SK-N-SH (cell line): Measurements from ENCODE around the gene PCNX4.

Source experiments
- CTCF ChIP-seq: fragments of 200-600 bp; sonication (generic); IDR thresholded peaks from 2 replicates; pipeline ENCODE4 v1.6.1; 2017; ENCODE audit warnings: antibody characterized with exemption, mild to moderate bottlenecking, moderate library complexity
- EP300 ChIP-seq, 2 experiments: IDR thresholded peaks; 2 replicates each; pipeline versions ENCODE4 v1.4.0 to v1.6.1; 2012; ENCODE audit warnings: borderline replicate concordance in 1 of 2, low read depth in 1 of 2, low read length in 1 of 2
- EZH2phosphoT487 ChIP-seq: fragments of 200-600 bp; sonication (generic); IDR thresholded peaks from 2 replicates; pipeline ENCODE4 v1.6.1; 2017; ENCODE audit warnings: low read depth, mixed run types, mild to moderate bottlenecking, antibody characterized with exemption, moderate library complexity, borderline replicate concordance
- JUND ChIP-seq: IDR thresholded peaks from 2 replicates; pipeline ENCODE4 v1.4.0; 2012
- MAX ChIP-seq: IDR thresholded peaks from 2 replicates; pipeline ENCODE4 v1.4.0; 2012; ENCODE audit warnings: low read depth
- POLR2AphosphoS5 ChIP-seq: IDR thresholded peaks from 2 replicates; pipeline ENCODE4 v1.6.1; 2012; ENCODE audit warnings: low read depth, low read length
- RFX5 ChIP-seq: IDR thresholded peaks from 2 replicates; pipeline ENCODE4 v1.6.1; 2012; ENCODE audit warnings: mild to moderate bottlenecking, improper control_type of control experiment, low read length
- SIN3A ChIP-seq: IDR thresholded peaks from 2 replicates; pipeline ENCODE4 v1.6.1; 2012; ENCODE audit warnings: low read depth, mild to moderate bottlenecking, low read length, moderate library complexity, borderline replicate concordance
- ZBTB33 ChIP-seq: IDR thresholded peaks from 2 replicates; pipeline ENCODE4 v1.4.0; 2012; ENCODE audit warnings: low read depth, borderline replicate concordance

GRCh38 chr14:60183138-60183537, 91.4 kb downstream of the PCNX4 start:
- TF ChIP-seq EZH2phosphoT487 (no peak), POLR2AphosphoS5 (no peak), EP300 (IDR thresholded peaks at IDR 0.05; ENCODE audit: borderline replicate concordance in 1 of 2, low read depth in 1 of 2, low read length in 1 of 2) (no peak), CTCF (no peak), JUND (no peak), SIN3A (no peak), RFX5 (no peak), MAX (no peak), ZBTB33 (no peak)
